HL-60 (cell line): ENCODE measurements around the gene MICAL2.

Experiments
- DNase-seq, 2 experiments: peaks; one replicate each; pipeline ENCODE4 v3.0.0-alpha.2; 2010 to 2020; ENCODE audit warnings: low read depth in 1 of 2, low spot score in 1 of 2
- H3K27ac ChIP-seq: fragments of 250-450 bp; sonication (Bioruptor Pico); replicated peaks from 2 replicates; pipeline ENCODE4 v1.5.1; 2020; ENCODE audit warnings: mild to moderate bottlenecking, moderate library complexity
- H3K27me3 ChIP-seq: fragments of 250-450 bp; sonication (Bioruptor Pico); 2 replicates; pipeline ENCODE4 v1.5.1; 2021; ENCODE audit warnings: mild to moderate bottlenecking, moderate library complexity; ENCODE audit not compliant: insufficient read depth, poor library complexity, severe bottlenecking
- H3K4me3 ChIP-seq: replicated peaks from 2 replicates; pipeline ENCODE4 v1.5.1; 2011; ENCODE audit warnings: mild to moderate bottlenecking, control low read depth, low read length; ENCODE audit not compliant: insufficient read depth
- GABPA ChIP-seq: IDR thresholded peaks from 2 replicates; pipeline ENCODE4 v1.6.1; 2012; ENCODE audit warnings: low read depth
- POLR2AphosphoS5 ChIP-seq: IDR thresholded peaks from 2 replicates; pipeline ENCODE4 v1.6.1; 2012; ENCODE audit warnings: low read depth
- REST ChIP-seq: IDR thresholded peaks from 2 replicates; pipeline ENCODE4 v1.6.1; 2012; ENCODE audit warnings: low read depth; ENCODE audit not compliant: insufficient replicate concordance
- SPI1 ChIP-seq: IDR thresholded peaks from 2 replicates; pipeline ENCODE4 v1.6.1; 2012; ENCODE audit warnings: low read depth, mild to moderate bottlenecking, borderline replicate concordance
- TF ChIP-seq, protein P1 (sequence below): IDR thresholded peaks from one replicate; pipeline ENCODE4 v1.5.1; 2011; ENCODE audit warnings: low read length, control low read depth, inconsistent platforms; ENCODE audit not compliant: insufficient read depth

MICAL2 gene

DNA sequence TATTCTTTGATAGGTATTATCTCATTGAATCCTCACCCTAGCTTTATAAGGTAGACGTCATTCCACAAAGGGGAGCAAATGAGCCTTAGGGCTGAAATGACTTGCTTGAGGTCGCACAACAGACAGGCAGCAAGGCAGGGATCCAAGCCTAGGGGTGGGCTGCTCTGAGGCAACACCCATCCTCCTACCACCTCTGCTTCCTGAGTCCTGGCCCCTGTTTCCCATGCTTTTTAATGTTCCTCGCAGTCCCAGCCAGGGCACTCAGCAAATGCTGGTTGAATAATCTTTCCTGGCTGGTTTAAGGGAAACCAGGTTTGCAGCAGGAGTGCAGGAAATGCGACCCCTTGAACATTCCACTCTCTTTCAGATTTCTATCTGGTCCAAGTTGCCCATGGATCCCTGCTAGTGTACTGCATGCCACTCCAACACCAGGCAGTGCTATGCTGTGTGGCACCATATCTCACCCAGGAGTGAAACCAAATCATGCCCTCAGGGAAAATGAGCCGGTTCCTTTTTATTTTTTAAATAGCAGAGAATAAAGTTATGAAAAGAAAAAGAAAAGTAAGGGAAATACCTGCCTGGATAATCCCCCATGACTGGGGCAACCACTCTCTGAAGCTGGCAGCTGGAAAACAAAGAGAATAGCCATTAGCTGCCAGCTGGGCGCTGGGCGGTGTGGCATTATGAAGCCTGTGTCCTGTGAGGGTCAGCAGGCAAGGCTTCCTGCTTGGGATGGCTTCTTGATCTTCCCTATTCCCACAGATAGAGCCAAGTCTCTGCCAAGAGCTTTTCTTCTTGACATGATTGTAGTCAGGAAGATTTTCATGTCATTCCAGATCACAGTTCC, 21.8 kb downstream of the MICAL2 start:
- H3K27me3 ChIP-seq: no peaks in the 10 kb centered on the region
- no peak overlapping the region for H3K27ac ChIP-seq
- H3K4me3 ChIP-seq: no peak overlapping the region
- DNase-seq: no peak
- no peak for TF ChIP-seq POLR2AphosphoS5
- no peak for TF ChIP-seq REST
- no peak for TF ChIP-seq SPI1
- TF ChIP-seq, protein P1, sequence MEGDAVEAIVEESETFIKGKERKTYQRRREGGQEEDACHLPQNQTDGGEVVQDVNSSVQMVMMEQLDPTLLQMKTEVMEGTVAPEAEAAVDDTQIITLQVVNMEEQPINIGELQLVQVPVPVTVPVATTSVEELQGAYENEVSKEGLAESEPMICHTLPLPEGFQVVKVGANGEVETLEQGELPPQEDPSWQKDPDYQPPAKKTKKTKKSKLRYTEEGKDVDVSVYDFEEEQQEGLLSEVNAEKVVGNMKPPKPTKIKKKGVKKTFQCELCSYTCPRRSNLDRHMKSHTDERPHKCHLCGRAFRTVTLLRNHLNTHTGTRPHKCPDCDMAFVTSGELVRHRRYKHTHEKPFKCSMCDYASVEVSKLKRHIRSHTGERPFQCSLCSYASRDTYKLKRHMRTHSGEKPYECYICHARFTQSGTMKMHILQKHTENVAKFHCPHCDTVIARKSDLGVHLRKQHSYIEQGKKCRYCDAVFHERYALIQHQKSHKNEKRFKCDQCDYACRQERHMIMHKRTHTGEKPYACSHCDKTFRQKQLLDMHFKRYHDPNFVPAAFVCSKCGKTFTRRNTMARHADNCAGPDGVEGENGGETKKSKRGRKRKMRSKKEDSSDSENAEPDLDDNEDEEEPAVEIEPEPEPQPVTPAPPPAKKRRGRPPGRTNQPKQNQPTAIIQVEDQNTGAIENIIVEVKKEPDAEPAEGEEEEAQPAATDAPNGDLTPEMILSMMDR: no peak
- TF ChIP-seq GABPA: no peak

DNA sequence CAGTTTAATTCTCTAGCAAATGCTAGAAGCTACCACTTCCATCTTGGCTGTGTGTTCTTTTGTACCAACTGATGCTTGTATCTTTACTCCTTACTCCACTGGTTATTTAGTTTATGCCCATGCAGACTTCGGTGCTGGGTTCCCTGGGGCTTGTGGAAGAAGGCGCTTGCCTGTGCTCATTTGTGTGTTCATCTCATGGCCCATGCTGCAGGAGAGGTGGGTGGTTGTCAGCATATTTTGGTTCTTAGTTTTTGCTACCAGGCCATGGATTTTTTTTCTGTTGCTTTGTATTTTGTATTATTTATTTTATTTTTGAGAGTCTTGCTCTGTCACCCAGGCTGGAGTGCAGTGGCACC, 22.4 kb downstream of the MICAL2 start:
- TF ChIP-seq GABPA (no peak), POLR2AphosphoS5 (no peak), REST (no peak), SPI1 (no peak)
- TF ChIP-seq, protein P1: no peak
- Histone ChIP-seq H3K27me3 (no peaks in the 10 kb centered on the region), H3K27ac (no peak overlapping the region), H3K4me3 (no peak overlapping the region)
- DNase-seq: no peak

DNA sequence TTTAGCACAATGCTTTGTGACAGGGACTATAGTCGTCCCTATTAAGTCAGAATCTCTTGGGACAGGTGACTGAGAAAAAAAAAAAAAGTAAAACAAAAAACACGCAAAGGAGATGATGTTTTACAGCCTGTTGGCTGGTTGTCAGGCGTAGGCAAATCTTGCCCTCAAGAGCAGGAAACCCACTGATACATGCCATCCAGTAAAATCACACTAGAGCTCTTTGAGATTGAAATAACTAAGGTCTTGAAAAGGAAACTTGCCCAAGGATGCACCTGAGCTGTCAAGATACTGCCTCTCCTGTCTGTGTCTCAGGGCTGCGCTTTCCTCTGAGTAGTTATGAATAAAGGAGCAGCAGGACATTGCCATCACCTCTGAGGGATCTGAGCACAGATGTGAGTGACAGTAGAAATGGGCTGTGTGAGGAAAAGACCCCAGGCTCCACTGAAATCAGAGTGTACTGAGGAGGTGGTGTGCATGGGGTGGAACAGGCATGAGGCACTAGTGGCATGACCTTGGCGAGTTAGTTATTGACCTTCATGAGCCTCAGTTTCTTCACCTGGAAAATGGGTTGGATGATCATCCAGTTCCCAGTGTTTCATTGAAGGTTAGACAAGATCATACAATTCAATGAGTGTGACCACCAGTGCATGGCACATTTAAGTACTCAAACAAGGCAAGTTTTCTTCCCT, 23.3 kb downstream of the MICAL2 start:
- Histone ChIP-seq H3K27me3 (no peaks in the 10 kb centered on the region), H3K4me3 (no peak overlapping the region), H3K27ac (peak overlapping the region; percentile 43; the same call in 1 of the 2 replicates)
- TF ChIP-seq, protein P1: no peak
- TF ChIP-seq SPI1 (no peak), POLR2AphosphoS5 (no peak), REST (no peak), GABPA (no peak)
- no peak for DNase-seq
